HAP-1 (cell line): ENCODE measurements around the gene SLC25A45.

Experiments used
- DNase-seq, 2 experiments: peaks; one replicate each; pipeline ENCODE4 v3.0.0-alpha.2; 2016 to 2020; ENCODE audit warnings: low spot score in 2 of 2
- H3K27me3 ChIP-seq: fragments of 250-450 bp; sonication (Bioruptor Pico); 2 replicates; pipeline ENCODE4 v1.5.1; 2020; ENCODE audit warnings: low read depth, mild to moderate bottlenecking, moderate library complexity
- H3K36me3 ChIP-seq: fragments of 250-450 bp; sonication (Bioruptor Pico); replicated peaks from 2 replicates; pipeline ENCODE4 v1.5.1; 2020; ENCODE audit warnings: mild to moderate bottlenecking
- H3K4me1 ChIP-seq: fragments of 250-450 bp; sonication (Bioruptor Pico); 2 replicates; pipeline ENCODE4 v1.5.1; 2020; ENCODE audit warnings: mild to moderate bottlenecking
- H3K4me3 ChIP-seq: fragments of 250-450 bp; sonication (Bioruptor Pico); 2 replicates; pipeline ENCODE4 v1.5.1; 2020; ENCODE audit warnings: mild to moderate bottlenecking, moderate library complexity
- H3K9me3 ChIP-seq: fragments of 250-450 bp; sonication (Bioruptor Pico); 2 replicates; pipeline ENCODE4 v1.5.1; 2020; ENCODE audit warnings: mild to moderate bottlenecking, moderate library complexity
- in situ Hi-C: fragments of 300-500 bp; cut with MboI; formaldehyde crosslinking; loops from 3 replicates; pipeline ENCODE4 v1.14.3; 2020; ENCODE audit warnings: low sequenced_read_pairs, inconsistent platforms, mixed read lengths

The SLC25A45 gene

GRCh38 chr11:65392899-65393298 is 10.5 kb upstream of the SLC25A45 start:
- in situ Hi-C loops, result no loop called here
- Histone ChIP-seq H3K4me3 (no peak overlapping the region), H3K36me3 (peaks cover 16% of the 10 kb centered on the region), H3K27me3 (no peaks in the 10 kb centered on the region), H3K4me1 (no peaks in the 10 kb centered on the region), H3K9me3 (no peaks in the 10 kb centered on the region)
- no peak for DNase-seq

GRCh38 chr11:65392186-65392829 is 9.9 kb upstream of the SLC25A45 start:
- Histone ChIP-seq H3K4me1 (peaks cover 2% of the 10 kb centered on the region; the same call in 1 of the 2 replicates), H3K36me3 (peaks cover 14% of the 10 kb centered on the region), H3K9me3 (no peaks in the 10 kb centered on the region), H3K27me3 (no peaks in the 10 kb centered on the region), H3K4me3 (no peak overlapping the region)
- in situ Hi-C loops, result no loop called here
- DNase-seq, result no peak

- in situ Hi-C loops, result no loop called here
- Histone ChIP-seq H3K9me3 (no peaks in the 10 kb centered on the region), H3K4me3 (no peak overlapping the region), H3K27me3 (no peaks in the 10 kb centered on the region), H3K36me3 (peaks cover 11% of the 10 kb centered on the region; the same call in 1 of the 2 replicates), H3K4me1 (peaks cover 8% of the 10 kb centered on the region)
- no peak for DNase-seq
These were observed 8.6 kb upstream of the SLC25A45 start for GRCh38 chr11:65390996-65391395.

GRCh38 chr11:65390099-65390941 is 7.9 kb upstream of the SLC25A45 start:
- Histone ChIP-seq H3K36me3 (peaks cover 11% of the 10 kb centered on the region; the same call in 1 of the 2 replicates), H3K4me3 (no peak overlapping the region), H3K27me3 (no peaks in the 10 kb centered on the region), H3K4me1 (peaks cover 8% of the 10 kb centered on the region), H3K9me3 (no peaks in the 10 kb centered on the region)
- no peak for DNase-seq
- in situ Hi-C loops, result no loop called here

GRCh38 chr11:65389294-65389980 is 7.0 kb upstream of the SLC25A45 start:
- no peaks in the 10 kb centered on the region for H3K27me3 ChIP-seq
- peaks cover 8% of the 10 kb centered on the region for H3K4me1 ChIP-seq
- H3K4me3 ChIP-seq, result no peak overlapping the region
- peaks cover 9% of the 10 kb centered on the region; the same call in 1 of the 2 replicates for H3K36me3 ChIP-seq
- H3K9me3 ChIP-seq, result no peaks in the 10 kb centered on the region
- in situ Hi-C loops, result no loop called here
- no peak for DNase-seq

- Histone ChIP-seq H3K9me3 (no peaks in the 10 kb centered on the region), H3K36me3 (peaks cover 7% of the 10 kb centered on the region; the same call in 1 of the 2 replicates), H3K4me1 (peaks cover 8% of the 10 kb centered on the region), H3K4me3 (no peak overlapping the region), H3K27me3 (no peaks in the 10 kb centered on the region)
- in situ Hi-C loops, result no loop called here
- DNase-seq, result no peak
These were observed 6.3 kb upstream of the SLC25A45 start for GRCh38 chr11:65388731-65389130.

- peak within 1 kb of the TSS; percentile 63 for H3K4me3 ChIP-seq
- no peaks in the 10 kb centered on the region for H3K9me3 ChIP-seq
- peak; percentile 69 to 90 for DNase-seq
- peaks cover 7% of the 10 kb centered on the region; the same call in 1 of the 2 replicates for H3K36me3 ChIP-seq
- no peaks in the 10 kb centered on the region for H3K27me3 ChIP-seq
- H3K4me1 ChIP-seq, result peaks cover 23% of the 10 kb centered on the region
- in situ Hi-C loops, result no loop called here
These were observed 4.1 kb upstream of the SLC25A45 start, which contains the start of gene FRMD8 for GRCh38 chr11:65386307-65387140. FRMD8 (plus strand) TSS chr11:65386637; CDS start chr11:65387037, 400 bp downstream.

GRCh38 chr11:65384301-65384889 is 1.9 kb upstream of the SLC25A45 start:
- Histone ChIP-seq H3K4me1 (peaks cover 23% of the 10 kb centered on the region), H3K9me3 (no peaks in the 10 kb centered on the region), H3K4me3 (no peak overlapping the region), H3K27me3 (no peaks in the 10 kb centered on the region), H3K36me3 (peaks cover 7% of the 10 kb centered on the region; the same call in 1 of the 2 replicates)
- in situ Hi-C loops, result no loop called here
- no peak for DNase-seq

- peaks cover 23% of the 10 kb centered on the region for H3K4me1 ChIP-seq
- H3K27me3 ChIP-seq, result no peaks in the 10 kb centered on the region
- H3K4me3 ChIP-seq, result no peak overlapping the region
- H3K36me3 ChIP-seq, result peaks cover 5% of the 10 kb centered on the region; the same call in 1 of the 2 replicates
- no peaks in the 10 kb centered on the region for H3K9me3 ChIP-seq
- in situ Hi-C loops, result no loop called here
- no peak for DNase-seq
These were observed 1.3 kb upstream of the SLC25A45 start for GRCh38 chr11:65383778-65384177.

GRCh38 chr11:65382804-65383368 is 440 bp upstream of the SLC25A45 start:
- no peak for DNase-seq
- no peaks in the 10 kb centered on the region for H3K9me3 ChIP-seq
- H3K36me3 ChIP-seq, result no peaks in the 10 kb centered on the region
- peaks cover 23% of the 10 kb centered on the region for H3K4me1 ChIP-seq
- H3K27me3 ChIP-seq, result no peaks in the 10 kb centered on the region
- H3K4me3 ChIP-seq, result peak overlapping the region; percentile 19
- in situ Hi-C loops, result no loop called here

- Histone ChIP-seq H3K9me3 (no peaks in the 10 kb centered on the region), H3K4me1 (peaks cover 18% of the 10 kb centered on the region), H3K36me3 (no peaks in the 10 kb centered on the region), H3K4me3 (peak overlapping the region; percentile 19), H3K27me3 (no peaks in the 10 kb centered on the region)
- DNase-seq, result no peak
- in situ Hi-C loops, result no loop called here
These were observed 772 bp downstream of the SLC25A45 start for GRCh38 chr11:65381716-65382032.

GRCh38 chr11:65380460-65381119 is 1.9 kb downstream of the SLC25A45 start:
- in situ Hi-C loops, result no loop called here
- no peaks in the 10 kb centered on the region for H3K9me3 ChIP-seq
- H3K4me1 ChIP-seq, result peaks cover 15% of the 10 kb centered on the region
- no peaks in the 10 kb centered on the region for H3K27me3 ChIP-seq
- H3K4me3 ChIP-seq, result no peak overlapping the region
- no peaks in the 10 kb centered on the region for H3K36me3 ChIP-seq
- no peak for DNase-seq
